Measurements from ENCODE around the gene TSPAN14.

GRCh38 chr10:80529604-80530003 lies 75.5 kb downstream of the TSPAN14 start:
- TF ChIP-seq POLR2AphosphoS5 (IDR thresholded peaks at IDR 0.05; ENCODE audit: low read depth, low read length) (no peak), POLR2A (IDR thresholded peaks at IDR 0.05; ENCODE audit: low read depth, low read length) (no peak), TAF1 (IDR thresholded peaks at IDR 0.05; ENCODE audit: low read depth, low read length) (no peak), SPI1 (IDR thresholded peaks at IDR 0.05; ENCODE audit: low read depth, low read length) (no peak), PAX5 (IDR thresholded peaks at IDR 0.05; ENCODE audit: insufficient read depth, low read length, severe bottlenecking) (no peak), POU2F2 (IDR thresholded peaks at IDR 0.05; ENCODE audit: low read depth, low read length) (no peak)
